Cardiac muscle cell (in vitro differentiated cells and primary cell): ENCODE results near the gene ZNF225. TPM values are rescaled to one million over a fixed set of nuclear protein-coding genes. Genes with fewer than 3 reads are reported as not detected.
"Not testable (repeated sequence)": the region's sequence is repeated elsewhere in the genome, so short reads cannot be mapped to it uniquely, and the experiment has no call there.

ENCODE experiments used
- DNase-seq, 2 donors: peaks; one replicate each; pipeline versions ENCODE4 v3.0.0 to v3.0.0-alpha.2; 2010 to 2017; ENCODE audit warnings: low read depth in 1 of 2, low spot score in 1 of 2
- H3K27ac ChIP-seq: fragments of 200-600 bp; sonication (generic); 2 replicates; pipeline ENCODE4 v1.5.1; 2016
- H3K27me3 ChIP-seq: fragments of 200-600 bp; sonication (generic); 2 replicates; pipeline ENCODE4 v1.6.0; 2016; ENCODE audit warnings: control low read depth
- H3K36me3 ChIP-seq: fragments of 200-600 bp; sonication (generic); 2 replicates; pipeline ENCODE4 v1.5.1; 2016; ENCODE audit warnings: control low read depth
- H3K4me1 ChIP-seq: fragments of 200-600 bp; sonication (generic); 2 replicates; pipeline ENCODE4 v1.8.1; 2017; ENCODE audit warnings: low read depth, mild to moderate bottlenecking, mixed run types
- H3K4me3 ChIP-seq: fragments of 200-600 bp; sonication (generic); 2 replicates; pipeline ENCODE4 v1.5.1; 2016; ENCODE audit warnings: mild to moderate bottlenecking
- H3K9me3 ChIP-seq: fragments of 200-600 bp; sonication (generic); 2 replicates; pipeline ENCODE4 v1.5.1; 2017; ENCODE audit warnings: low read depth, mild to moderate bottlenecking, control low read depth
- CTCF ChIP-seq: IDR thresholded peaks from 2 replicates; pipeline ENCODE4 v1.5.1; 2012; ENCODE audit warnings: low read depth, mild to moderate bottlenecking, low read length
- polyA plus RNA-seq: library from polyadenylated mRNA; unstranded; fragments of >200 nt; fragmentation: Nextera tagmentation; extraction: Ambion mirVana; gene quantifications from 2 replicates; pipeline ENCODE4 v1.2.1, GENCODE V29; 2016
- total RNA-seq: library from RNA; depleted of rRNA; stranded (reverse); fragments of >200 nt; gene quantifications from 2 replicates; pipeline ENCODE4 v1.2.3, GENCODE V29; 2016

Gene ZNF225
- total and polyA plus RNA-seq, 2 experiments from 2014 or later = 4.8 to 5.8 TPM

DNA sequence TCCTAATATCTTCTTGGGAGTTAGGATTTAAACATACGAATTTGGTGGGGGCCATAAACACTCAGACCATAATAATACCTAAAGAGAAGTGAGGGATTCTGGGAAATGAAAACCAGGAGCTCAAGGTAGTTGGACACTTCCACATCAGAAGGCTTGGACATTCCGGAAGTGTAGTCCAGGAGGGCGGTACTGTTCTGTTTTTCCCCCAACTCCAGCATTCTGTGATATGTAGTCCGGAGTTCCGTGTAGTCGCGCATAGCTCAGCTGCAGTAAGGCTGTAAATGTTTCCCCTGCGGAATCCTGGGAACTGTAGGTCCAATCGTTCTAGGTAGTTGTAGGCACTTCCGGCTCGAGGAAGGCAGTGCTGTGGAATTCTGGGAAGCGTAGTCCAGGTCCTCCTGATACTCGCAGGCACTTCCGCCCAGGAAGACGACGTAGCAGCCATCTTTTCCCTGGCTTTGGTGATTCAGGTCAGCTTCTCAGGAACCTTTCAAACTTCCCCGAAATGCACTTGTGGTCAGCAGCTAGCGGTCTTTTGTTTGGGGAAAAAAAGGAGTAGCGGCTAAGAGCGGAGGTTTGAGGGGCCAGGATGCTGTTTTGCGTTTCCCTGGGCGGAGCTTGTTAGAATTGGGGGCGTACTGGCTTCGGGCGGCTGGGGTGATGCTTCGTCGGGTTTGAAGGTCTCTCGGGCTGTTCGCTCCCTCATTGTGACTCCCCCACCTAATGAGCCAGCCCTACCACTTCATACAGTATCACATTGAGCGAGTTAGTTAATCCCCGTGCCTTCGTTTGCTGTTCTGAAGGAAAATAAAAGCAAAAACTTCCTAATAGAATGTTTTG, 51.7 kb downstream of the ZNF225 start, which contains the start of gene ZNF226:
Gene ZNF226 (plus strand): TSS at position 428 of the 840 bp plus-strand sequence. CDS start 4,981 bp downstream, outside the sequence.
- Histone ChIP-seq H3K27ac (peak within 1 kb of the TSS; percentile 67), H3K36me3 (peaks cover 13% of the 10 kb centered on the region), H3K27me3 (no peaks in the 10 kb centered on the region), H3K4me3 (peak within 1 kb of the TSS; percentile 69), H3K4me1 (no peaks in the 10 kb centered on the region), H3K9me3 (no peaks in the 10 kb centered on the region)
- peak; percentile 97 to 99 for DNase-seq
- TF ChIP-seq CTCF = no peak

DNA sequence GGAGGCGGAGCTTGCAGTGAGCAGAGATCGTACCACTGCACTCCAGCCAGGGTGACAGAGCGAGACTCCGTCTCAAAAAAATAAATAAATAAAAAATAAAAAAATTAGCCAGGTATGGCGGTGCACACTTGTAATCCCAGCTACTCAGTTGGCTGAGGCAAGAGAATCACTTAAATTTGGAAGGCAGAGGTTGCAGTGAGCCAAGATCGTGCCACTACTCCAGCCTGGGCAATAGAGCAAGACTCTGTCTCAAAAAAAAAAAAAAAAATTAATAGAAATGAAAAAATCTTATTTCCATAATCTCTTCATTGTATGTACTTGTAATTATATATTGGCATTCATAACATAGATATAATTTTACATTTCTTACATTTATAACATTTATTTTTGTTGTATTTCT, 57.5 kb downstream of the ZNF225 start:
- H3K9me3 ChIP-seq, DNase-seq, H3K27me3 ChIP-seq, H3K4me3 ChIP-seq, H3K27ac ChIP-seq, H3K4me1 ChIP-seq: not testable (repeated sequence)
- peaks cover 67% of the 10 kb centered on the region for H3K36me3 ChIP-seq

DNA sequence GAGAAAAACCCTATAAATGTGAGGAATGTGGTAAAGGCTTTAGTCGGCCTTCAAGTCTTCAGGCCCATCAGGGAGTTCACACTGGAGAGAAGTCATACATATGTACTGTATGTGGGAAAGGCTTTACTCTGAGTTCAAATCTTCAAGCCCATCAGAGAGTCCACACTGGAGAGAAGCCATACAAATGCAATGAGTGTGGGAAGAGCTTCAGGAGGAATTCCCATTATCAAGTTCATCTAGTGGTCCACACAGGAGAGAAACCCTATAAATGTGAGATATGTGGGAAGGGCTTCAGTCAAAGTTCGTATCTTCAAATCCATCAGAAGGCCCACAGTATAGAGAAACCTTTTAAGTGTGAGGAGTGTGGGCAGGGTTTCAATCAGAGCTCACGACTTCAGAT, 63.4 kb downstream of the ZNF225 start:
- Histone ChIP-seq H3K4me3 (no peak overlapping the region), H3K27ac (no peak overlapping the region), H3K27me3 (no peaks in the 10 kb centered on the region), H3K4me1 (no peaks in the 10 kb centered on the region), H3K9me3 (no peaks in the 10 kb centered on the region), H3K36me3 (peaks cover 54% of the 10 kb centered on the region)
- DNase-seq = no peak
- no peak for TF ChIP-seq CTCF

GRCh38 chr19:44180968-44181367, 67.8 kb downstream of the ZNF225 start:
- no peaks in the 10 kb centered on the region for H3K9me3 ChIP-seq

DNA sequence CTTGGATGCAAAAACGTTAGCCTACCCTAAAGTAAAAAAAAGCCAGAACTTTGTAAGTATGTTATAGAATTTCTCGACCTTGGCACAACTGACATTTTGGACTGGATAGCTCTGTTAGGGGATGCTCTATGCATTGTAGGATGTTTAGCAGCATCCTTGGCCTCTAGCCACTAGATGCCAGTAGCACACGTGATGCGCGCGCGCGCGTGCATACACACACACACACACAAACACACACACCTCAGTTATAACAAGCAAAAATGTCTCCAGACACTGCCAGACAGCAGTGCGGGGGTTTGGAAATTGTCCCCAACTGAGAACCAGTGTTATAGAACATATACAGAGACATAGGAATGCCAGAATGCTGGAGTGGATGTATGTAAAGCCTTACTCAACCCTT, 68.9 kb downstream of the ZNF225 start:
- no peak for TF ChIP-seq CTCF
- Histone ChIP-seq H3K27me3 (no peaks in the 10 kb centered on the region), H3K9me3 (no peaks in the 10 kb centered on the region), H3K4me1 (no peaks in the 10 kb centered on the region), H3K36me3 (peaks cover 2% of the 10 kb centered on the region), H3K4me3 (no peak overlapping the region), H3K27ac (no peak overlapping the region)
- no peak for DNase-seq

More at GRCh38 chr19:44180968-44181367, 67.8 kb downstream of the ZNF225 start:
- Histone ChIP-seq H3K4me3 (no peak overlapping the region), H3K27me3 (no peaks in the 10 kb centered on the region), H3K27ac (no peak overlapping the region), H3K4me1 (no peaks in the 10 kb centered on the region), H3K36me3 (peaks cover 12% of the 10 kb centered on the region)
- no peak for DNase-seq
- no peak for TF ChIP-seq CTCF

Other genes starting within 250 kb of the ZNF225 start
- gene ZNF404, start 229.4 kb upstream of the ZNF225 start, total RNA-seq = 2.5 and 4.4 TPM in 2 replicates
- gene ZNF404, start 229.4 kb upstream of the ZNF225 start, polyA plus RNA-seq = 9.8 and 11.4 TPM in 2 replicates
- gene ZNF45, start 178.1 kb upstream of the ZNF225 start, total RNA-seq = 13.4 and 14.3 TPM in 2 replicates
- 7.9 and 10.1 TPM in 2 replicates for gene ZNF45, start 178.1 kb upstream of the ZNF225 start, polyA plus RNA-seq
- gene ZNF221, start 162.2 kb upstream of the ZNF225 start, total RNA-seq = 3.8 and 9.3 TPM in 2 replicates
- gene ZNF221, start 162.2 kb upstream of the ZNF225 start, polyA plus RNA-seq = 0.54 and 3.7 TPM in 2 replicates
- 9.3 and 13.9 TPM in 2 replicates for gene ZNF155, start 129.2 kb upstream of the ZNF225 start, total RNA-seq
- 9.0 and 16.7 TPM in 2 replicates for gene ZNF155, start 129.2 kb upstream of the ZNF225 start, polyA plus RNA-seq
- 4.3 and 6.0 TPM in 2 replicates for gene ZNF230, start 110.4 kb upstream of the ZNF225 start, total RNA-seq
- 3.1 and 4.7 TPM in 2 replicates for gene ZNF230, start 110.4 kb upstream of the ZNF225 start, polyA plus RNA-seq
- gene ZNF222, start 88.0 kb upstream of the ZNF225 start, total RNA-seq = 5.1 and 11.6 TPM in 2 replicates
- gene ZNF222, start 88.0 kb upstream of the ZNF225 start, polyA plus RNA-seq = 3.2 and 5.1 TPM in 2 replicates
- gene ZNF223, start 61.4 kb upstream of the ZNF225 start, total RNA-seq = 7.5 and 7.6 TPM in 2 replicates
- 5.1 and 8.1 TPM in 2 replicates for gene ZNF223, start 61.4 kb upstream of the ZNF225 start, polyA plus RNA-seq
- 1.8 and 3.5 TPM in 2 replicates for gene ZNF284, start 41.2 kb upstream of the ZNF225 start, total RNA-seq
- gene ZNF284, start 41.2 kb upstream of the ZNF225 start, polyA plus RNA-seq = 1.2 and 1.7 TPM in 2 replicates
- 12.0 and 29.3 TPM in 2 replicates for gene ZNF224, start 19.0 kb upstream of the ZNF225 start, total RNA-seq
- 18.6 and 24.7 TPM in 2 replicates for gene ZNF224, start 19.0 kb upstream of the ZNF225 start, polyA plus RNA-seq
- 6.0 and 16.4 TPM in 2 replicates for gene ZNF234, start 28.2 kb downstream of the ZNF225 start, total RNA-seq
- 8.1 and 9.2 TPM in 2 replicates for gene ZNF234, start 28.2 kb downstream of the ZNF225 start, polyA plus RNA-seq
- 17.3 and 35.3 TPM in 2 replicates for gene ZNF226, start 51.7 kb downstream of the ZNF225 start, total RNA-seq
- gene ZNF226, start 51.7 kb downstream of the ZNF225 start, polyA plus RNA-seq = 21.1 and 56.8 TPM in 2 replicates
- 11.8 and 18.9 TPM in 2 replicates for gene ZNF227, start 99.1 kb downstream of the ZNF225 start, total RNA-seq
- 9.4 and 20.9 TPM in 2 replicates for gene ZNF227, start 99.1 kb downstream of the ZNF225 start, polyA plus RNA-seq
- gene ZNF233, start 146.5 kb downstream of the ZNF225 start, total RNA-seq = 0.67 and 2.8 TPM in 2 replicates
- 5.0 and 6.0 TPM in 2 replicates for gene ZNF233, start 146.5 kb downstream of the ZNF225 start, polyA plus RNA-seq
- gene ZNF235, start 191.6 kb downstream of the ZNF225 start, total RNA-seq = 4.8 and 4.9 TPM in 2 replicates
- 5.3 and 5.7 TPM in 2 replicates for gene ZNF235, start 191.6 kb downstream of the ZNF225 start, polyA plus RNA-seq
- gene ZNF112, start 243.3 kb downstream of the ZNF225 start, total RNA-seq = 5.8 and 15.5 TPM in 2 replicates
- gene ZNF112, start 243.3 kb downstream of the ZNF225 start, polyA plus RNA-seq = 3.6 and 6.8 TPM in 2 replicates